ENCODE measurements around the gene IL11RA.

- no peak for TF ChIP-seq POLR2A (IDR thresholded peaks at IDR 0.05; ENCODE audit: extremely low read depth, insufficient read length)
- no peak for TF ChIP-seq MAX (IDR thresholded peaks at IDR 0.05; ENCODE audit: low read depth, low read length)
- no peak for TF ChIP-seq CTCF (IDR thresholded peaks at IDR 0.05; ENCODE audit: low read depth, low read length)
- no peak for TF ChIP-seq MYC (IDR thresholded peaks at IDR 0.05; ENCODE audit: low read depth, low read length)
Measured at GRCh38 chr9:34685591-34685990, 33.6 kb downstream of the IL11RA start.
